ENCODE results near the gene ACOT11. TPM values are rescaled to one million over a fixed set of nuclear protein-coding genes. Genes with fewer than 3 reads are reported as not detected.

ACOT11 gene
- total RNA-seq, 2 experiments from 2014 or later = 0.50 to 0.91 TPM

DNA sequence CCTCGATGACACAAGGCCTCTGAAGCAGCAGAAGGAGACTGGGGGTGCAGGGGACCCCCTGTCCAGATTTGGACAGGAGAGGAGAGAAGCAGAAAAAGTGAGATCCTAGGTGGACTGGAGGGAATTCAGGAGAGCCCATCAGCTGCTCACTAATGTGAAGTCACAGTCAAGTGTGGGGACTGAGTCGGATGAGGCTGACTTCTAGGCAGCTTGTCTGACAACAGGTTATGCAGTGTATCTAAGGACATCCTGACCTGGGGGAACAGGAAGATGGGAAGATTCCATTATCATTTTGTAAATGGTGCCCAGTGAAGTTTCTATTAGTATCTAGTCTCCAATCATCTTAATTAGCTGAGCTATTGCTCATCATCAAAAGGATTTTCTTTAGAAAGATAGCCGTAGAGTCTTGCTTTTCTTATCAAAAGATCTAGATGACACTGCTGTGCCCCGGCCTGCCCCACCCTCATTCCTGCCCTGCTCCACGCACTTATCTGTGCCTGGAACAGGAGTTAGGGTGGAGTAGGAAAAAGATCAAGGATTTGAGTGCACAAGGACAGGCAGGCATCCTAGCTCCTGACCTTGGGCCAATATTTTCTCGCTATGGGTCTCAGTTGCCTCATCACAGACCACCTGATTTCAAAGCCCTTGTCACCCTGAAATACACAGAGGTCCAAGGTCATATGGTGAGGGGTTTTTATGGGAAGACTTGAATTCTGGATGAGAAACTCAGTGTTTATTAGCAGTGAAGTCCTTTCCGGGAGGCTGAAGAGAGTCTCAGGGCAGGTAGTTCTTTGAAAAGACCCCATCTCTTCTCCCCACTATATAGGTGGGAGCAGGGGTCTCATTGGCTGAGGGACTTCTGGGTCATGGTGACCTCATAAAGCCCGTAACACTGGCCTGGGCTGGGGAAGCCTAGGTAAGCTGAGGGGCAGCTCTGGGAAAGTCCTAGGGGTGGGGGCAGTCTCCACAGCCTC is 93.1 kb downstream of the ACOT11 start, which contains the start of gene MROH7:
MROH7 (plus strand) TSS at position 924 of the 974 bp plus-strand sequence. CDS start 11,141 bp downstream, outside the sequence.
- H3K4me3 Mint-ChIP-seq = no peak within 1 kb of the TSS
- H3K4me1 Mint-ChIP-seq (ENCODE audit: low read depth) = no peaks in the 10 kb centered on the region
- H3K9me3 Mint-ChIP-seq = peaks cover 4% of the 10 kb centered on the region
- no peak for DNase-seq
- ChIA-PET CTCF (no interaction called here), POLR2A (no interaction called here)
- H3K27me3 ChIP-seq (ENCODE audit: control insufficient read depth in 1 of 2, insufficient read depth in 2 of 2, low read length in 2 of 2) = peaks cover 0 to 2% of the 10 kb centered on the region in 2 experiments
- H3K27ac Mint-ChIP-seq = no peak within 1 kb of the TSS
- no peaks in the 10 kb centered on the region for H3K36me3 Mint-ChIP-seq (ENCODE audit: low read depth)
- no peaks in the 10 kb centered on the region for H3K4me1 ChIP-seq (ENCODE audit: insufficient read depth, low read length)
- ATAC-seq (ENCODE audit: poor library complexity) = no peak
- intact Hi-C loops (cut with DNase I, micrococcal nuclease) = no loop called here
- H3K27ac ChIP-seq (ENCODE audit: low read depth in 1 of 2, low read length in 2 of 2) = no peak within 1 kb of the TSS
- peaks cover 11% of the 10 kb centered on the region for H3K27me3 Mint-ChIP-seq
- TF ChIP-seq, protein P1, sequence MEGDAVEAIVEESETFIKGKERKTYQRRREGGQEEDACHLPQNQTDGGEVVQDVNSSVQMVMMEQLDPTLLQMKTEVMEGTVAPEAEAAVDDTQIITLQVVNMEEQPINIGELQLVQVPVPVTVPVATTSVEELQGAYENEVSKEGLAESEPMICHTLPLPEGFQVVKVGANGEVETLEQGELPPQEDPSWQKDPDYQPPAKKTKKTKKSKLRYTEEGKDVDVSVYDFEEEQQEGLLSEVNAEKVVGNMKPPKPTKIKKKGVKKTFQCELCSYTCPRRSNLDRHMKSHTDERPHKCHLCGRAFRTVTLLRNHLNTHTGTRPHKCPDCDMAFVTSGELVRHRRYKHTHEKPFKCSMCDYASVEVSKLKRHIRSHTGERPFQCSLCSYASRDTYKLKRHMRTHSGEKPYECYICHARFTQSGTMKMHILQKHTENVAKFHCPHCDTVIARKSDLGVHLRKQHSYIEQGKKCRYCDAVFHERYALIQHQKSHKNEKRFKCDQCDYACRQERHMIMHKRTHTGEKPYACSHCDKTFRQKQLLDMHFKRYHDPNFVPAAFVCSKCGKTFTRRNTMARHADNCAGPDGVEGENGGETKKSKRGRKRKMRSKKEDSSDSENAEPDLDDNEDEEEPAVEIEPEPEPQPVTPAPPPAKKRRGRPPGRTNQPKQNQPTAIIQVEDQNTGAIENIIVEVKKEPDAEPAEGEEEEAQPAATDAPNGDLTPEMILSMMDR (IDR thresholded peaks at IDR 0.05) = no peak
- H3K36me3 ChIP-seq (ENCODE audit: insufficient read depth, low read length) = no peaks in the 10 kb centered on the region
- peaks cover 10 to 24% of the 10 kb centered on the region in 2 experiments for H3K9me3 ChIP-seq (ENCODE audit: control insufficient read depth in 1 of 2, insufficient read depth in 1 of 2, low read length in 2 of 2)
- no peak within 1 kb of the TSS for H3K4me3 ChIP-seq (ENCODE audit: low read length)

DNA sequence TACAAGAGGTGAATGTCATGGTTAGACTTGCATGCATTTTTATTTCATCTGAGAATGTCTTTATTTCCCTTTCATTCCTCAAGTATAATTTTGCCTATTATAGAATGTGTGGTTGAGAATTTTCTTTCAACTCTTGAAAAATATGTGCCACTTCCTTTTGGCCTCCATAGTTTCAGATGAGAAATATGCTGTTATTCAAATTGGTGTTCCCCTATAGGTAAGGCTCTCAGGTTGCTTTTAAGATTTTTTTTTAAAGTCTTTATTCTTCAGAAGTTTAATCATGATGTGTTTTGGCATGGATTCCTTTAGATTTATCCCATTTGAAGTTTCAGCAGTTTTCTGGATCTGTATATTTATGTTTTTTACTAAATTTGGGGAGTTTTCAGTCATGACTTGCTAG is 95.7 kb downstream of the ACOT11 start:
- intact Hi-C loops (cut with DNase I, micrococcal nuclease) = no loop called here

DNA sequence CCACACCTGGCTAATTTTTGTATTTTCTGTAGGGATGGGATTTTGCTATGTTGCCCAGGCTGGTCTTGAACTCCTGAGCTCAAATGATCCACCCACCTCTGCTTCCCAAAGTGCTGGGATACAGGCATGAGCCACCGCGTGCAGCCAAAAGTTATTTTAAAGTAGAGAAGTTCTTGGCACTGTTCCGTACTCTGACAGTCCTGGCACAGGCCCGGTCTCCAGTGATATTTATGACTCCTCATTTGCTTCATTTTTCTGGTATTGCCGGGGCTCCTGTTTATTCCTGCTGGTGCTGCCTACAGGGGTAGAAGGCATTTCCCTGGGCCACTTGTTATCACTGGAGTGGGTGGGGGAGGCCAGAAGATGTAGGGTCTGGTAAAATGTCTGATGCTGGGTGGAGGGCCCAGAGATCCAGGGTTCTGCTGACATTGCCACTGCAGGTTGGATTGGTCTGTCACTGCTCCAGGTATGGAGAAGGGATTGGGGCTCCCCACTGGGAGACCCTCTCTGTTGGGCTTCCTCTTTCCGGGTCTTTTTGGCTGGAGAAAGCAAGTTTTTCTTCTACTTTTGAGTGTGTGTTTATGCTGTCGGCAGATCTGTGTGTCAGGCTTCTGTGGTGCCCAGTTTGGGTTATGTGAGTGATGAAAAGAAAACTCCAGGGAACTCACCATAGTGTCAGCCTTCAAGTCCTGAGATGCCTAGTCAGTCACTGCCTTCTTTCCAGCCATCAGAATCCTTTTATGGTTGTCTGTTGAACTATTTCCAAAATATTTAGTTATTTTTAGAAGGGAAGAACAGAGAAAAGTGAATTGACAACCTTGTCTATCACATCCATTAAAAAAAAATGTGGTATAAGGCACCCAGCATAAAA is 98.0 kb downstream of the ACOT11 start:
- peaks cover 10 to 24% of the 10 kb centered on the region in 2 experiments for H3K9me3 ChIP-seq (ENCODE audit: control insufficient read depth in 1 of 2, insufficient read depth in 1 of 2, low read length in 2 of 2)
- ATAC-seq (ENCODE audit: poor library complexity) = no peak
- H3K27me3 ChIP-seq (ENCODE audit: control insufficient read depth in 1 of 2, insufficient read depth in 2 of 2, low read length in 2 of 2) = peaks cover 0 to 5% of the 10 kb centered on the region in 2 experiments
- ChIA-PET POLR2A (no interaction called here), CTCF (no interaction called here)
- Mint-ChIP-seq H3K4me1 (ENCODE audit: low read depth) (no peaks in the 10 kb centered on the region), H3K36me3 (ENCODE audit: low read depth) (no peaks in the 10 kb centered on the region), H3K4me3 (no peak overlapping the region), H3K27ac (no peak overlapping the region), H3K27me3 (peaks cover 15% of the 10 kb centered on the region), H3K9me3 (peaks cover 4% of the 10 kb centered on the region)
- no peaks in the 10 kb centered on the region for H3K4me1 ChIP-seq (ENCODE audit: insufficient read depth, low read length)
- no peak overlapping the region for H3K4me3 ChIP-seq (ENCODE audit: low read length)
- no peak for DNase-seq
- no peaks in the 10 kb centered on the region for H3K36me3 ChIP-seq (ENCODE audit: insufficient read depth, low read length)
- TF ChIP-seq, protein P1 (IDR thresholded peaks at IDR 0.05) = no peak
- H3K27ac ChIP-seq (ENCODE audit: low read depth in 1 of 2, low read length in 2 of 2) = no peak overlapping the region
- intact Hi-C loops (cut with DNase I, micrococcal nuclease) = no loop called here

More for the DNA sequence above, 95.7 kb downstream of the ACOT11 start:
- H3K36me3 ChIP-seq (ENCODE audit: insufficient read depth, low read length) = no peaks in the 10 kb centered on the region
- H3K4me1 ChIP-seq (ENCODE audit: insufficient read depth, low read length) = no peaks in the 10 kb centered on the region
- no peak overlapping the region for H3K4me3 ChIP-seq (ENCODE audit: low read length)
- ChIA-PET POLR2A (no interaction called here), CTCF (no interaction called here)
- Mint-ChIP-seq H3K36me3 (ENCODE audit: low read depth) (no peaks in the 10 kb centered on the region), H3K9me3 (peaks cover 4% of the 10 kb centered on the region), H3K27ac (no peak overlapping the region), H3K4me1 (ENCODE audit: low read depth) (no peaks in the 10 kb centered on the region), H3K27me3 (peaks cover 3% of the 10 kb centered on the region), H3K4me3 (no peak overlapping the region)
- no peak for DNase-seq
- peaks cover 0 to 2% of the 10 kb centered on the region in 2 experiments for H3K27me3 ChIP-seq (ENCODE audit: control insufficient read depth in 1 of 2, insufficient read depth in 2 of 2, low read length in 2 of 2)
- H3K27ac ChIP-seq (ENCODE audit: low read depth in 1 of 2, low read length in 2 of 2) = no peak overlapping the region
- peaks cover 10 to 24% of the 10 kb centered on the region in 2 experiments for H3K9me3 ChIP-seq (ENCODE audit: control insufficient read depth in 1 of 2, insufficient read depth in 1 of 2, low read length in 2 of 2)
- ATAC-seq (ENCODE audit: poor library complexity) = no peak
- TF ChIP-seq, protein P1 (IDR thresholded peaks at IDR 0.05) = no peak
